HG03558 (cell line): ENCODE measurements around the gene CT45A2.
"Not testable (repeated sequence)": the region's sequence is repeated elsewhere in the genome, so short reads cannot be mapped to it uniquely, and the experiment has no call there.

ENCODE experiments used
- ATAC-seq: cut with Tn5 transposase; IDR thresholded peaks from one replicate; pipeline ENCODE4 v1.9.1; 2021; ENCODE audit warnings: moderate number of reproducible peaks; ENCODE audit not compliant: unreplicated experiment; ENCODE audit errors: extremely low read depth

Gene CT45A2, protein sequence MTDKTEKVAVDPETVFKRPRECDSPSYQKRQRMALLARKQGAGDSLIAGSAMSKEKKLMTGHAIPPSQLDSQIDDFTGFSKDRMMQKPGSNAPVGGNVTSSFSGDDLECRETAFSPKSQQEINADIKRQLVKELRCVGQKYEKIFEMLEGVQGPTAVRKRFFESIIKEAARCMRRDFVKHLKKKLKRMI

DNA sequence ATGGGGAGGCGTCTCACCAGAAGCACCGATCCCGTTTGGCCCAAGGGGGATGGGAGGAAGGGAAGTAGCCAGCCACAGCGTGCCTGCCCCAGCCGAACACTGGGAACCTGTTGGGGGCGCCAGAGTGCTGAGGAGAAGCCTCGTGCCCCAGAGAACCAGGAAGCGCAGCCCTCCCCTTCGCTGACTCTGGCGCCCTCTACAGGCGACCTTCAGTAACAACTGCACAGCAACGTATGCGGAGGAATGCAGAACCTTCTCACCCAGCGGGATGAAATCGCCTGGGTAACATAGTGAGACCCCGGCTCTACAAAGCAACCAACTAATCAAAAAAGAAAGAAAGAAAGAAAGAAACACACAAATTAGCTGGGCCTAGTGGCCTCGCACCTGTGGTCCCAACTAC, at the start of gene CT45A2:
Gene CT45A2, minus strand, starts transcription at position 101 of the 400 bp plus-strand sequence. CDS start 3,747 bp downstream, outside the sequence.
- not testable (repeated sequence) for ATAC-seq

DNA sequence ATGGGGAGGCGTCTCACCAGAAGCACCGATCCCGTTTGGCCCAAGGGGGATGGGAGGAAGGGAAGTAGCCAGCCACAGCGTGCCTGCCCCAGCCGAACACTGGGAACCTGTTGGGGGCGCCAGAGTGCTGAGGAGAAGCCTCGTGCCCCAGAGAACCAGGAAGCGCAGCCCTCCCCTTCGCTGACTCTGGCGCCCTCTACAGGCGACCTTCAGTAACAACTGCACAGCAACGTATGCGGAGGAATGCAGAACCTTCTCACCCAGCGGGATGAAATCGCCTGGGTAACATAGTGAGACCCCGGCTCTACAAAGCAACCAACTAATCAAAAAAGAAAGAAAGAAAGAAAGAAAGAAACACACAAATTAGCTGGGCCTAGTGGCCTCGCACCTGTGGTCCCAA, 34.6 kb upstream of the CT45A2 start, which contains the start of gene CT45A8:
Gene CT45A8, minus strand, starts transcription at position 101 of the 400 bp plus-strand sequence. CDS start 3,755 bp downstream, outside the sequence.
- not testable (repeated sequence) for ATAC-seq

DNA sequence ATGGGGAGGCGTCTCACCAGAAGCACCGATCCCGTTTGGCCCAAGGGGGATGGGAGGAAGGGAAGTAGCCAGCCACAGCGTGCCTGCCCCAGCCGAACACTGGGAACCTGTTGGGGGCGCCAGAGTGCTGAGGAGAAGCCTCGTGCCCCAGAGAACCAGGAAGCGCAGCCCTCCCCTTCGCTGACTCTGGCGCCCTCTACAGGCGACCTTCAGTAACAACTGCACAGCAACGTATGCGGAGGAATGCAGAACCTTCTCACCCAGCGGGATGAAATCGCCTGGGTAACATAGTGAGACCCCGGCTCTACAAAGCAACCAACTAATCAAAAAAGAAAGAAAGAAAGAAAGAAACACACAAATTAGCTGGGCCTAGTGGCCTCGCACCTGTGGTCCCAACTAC, 17.4 kb upstream of the CT45A2 start, which contains the start of gene CT45A7:
Gene CT45A7, minus strand, starts transcription at position 101 of the 400 bp plus-strand sequence. CDS start 3,747 bp downstream, outside the sequence.
- not testable (repeated sequence) for ATAC-seq

DNA sequence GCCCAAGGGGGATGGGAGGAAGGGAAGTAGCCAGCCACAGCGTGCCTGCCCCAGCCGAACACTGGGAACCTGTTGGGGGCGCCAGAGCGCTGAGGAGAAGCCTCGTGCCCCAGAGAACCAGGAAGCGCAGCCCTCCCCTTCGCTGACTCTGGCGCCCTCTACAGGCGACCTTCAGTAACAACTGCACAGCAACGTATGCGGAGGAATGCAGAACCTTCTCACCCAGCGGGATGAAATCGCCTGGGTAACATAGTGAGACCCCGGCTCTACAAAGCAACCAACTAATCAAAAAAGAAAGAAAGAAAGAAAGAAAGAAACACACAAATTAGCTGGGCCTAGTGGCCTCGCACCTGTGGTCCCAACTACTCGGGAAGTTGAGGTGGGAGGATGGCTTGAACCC, 17.1 kb downstream of the CT45A2 start, which contains the start of gene CT45A6:
Gene CT45A6, minus strand, starts transcription at position 101 of the 400 bp plus-strand sequence. CDS start 3,794 bp downstream, outside the sequence.
- not testable (repeated sequence) for ATAC-seq

DNA sequence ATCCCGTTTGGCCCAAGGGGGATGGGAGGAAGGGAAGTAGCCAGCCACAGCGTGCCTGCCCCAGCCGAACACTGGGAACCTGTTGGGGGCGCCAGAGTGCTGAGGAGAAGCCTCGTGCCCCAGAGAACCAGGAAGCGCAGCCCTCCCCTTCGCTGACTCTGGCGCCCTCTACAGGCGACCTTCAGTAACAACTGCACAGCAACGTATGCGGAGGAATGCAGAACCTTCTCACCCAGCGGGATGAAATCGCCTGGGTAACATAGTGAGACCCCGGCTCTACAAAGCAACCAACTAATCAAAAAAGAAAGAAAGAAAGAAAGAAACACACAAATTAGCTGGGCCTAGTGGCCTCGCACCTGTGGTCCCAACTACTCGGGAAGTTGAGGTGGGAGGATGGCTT, 34.4 kb downstream of the CT45A2 start, which contains the start of gene CT45A5:
Gene CT45A5, minus strand, starts transcription at position 101 of the 400 bp plus-strand sequence. CDS start 3,774 bp downstream, outside the sequence.
- ATAC-seq = not testable (repeated sequence)

DNA sequence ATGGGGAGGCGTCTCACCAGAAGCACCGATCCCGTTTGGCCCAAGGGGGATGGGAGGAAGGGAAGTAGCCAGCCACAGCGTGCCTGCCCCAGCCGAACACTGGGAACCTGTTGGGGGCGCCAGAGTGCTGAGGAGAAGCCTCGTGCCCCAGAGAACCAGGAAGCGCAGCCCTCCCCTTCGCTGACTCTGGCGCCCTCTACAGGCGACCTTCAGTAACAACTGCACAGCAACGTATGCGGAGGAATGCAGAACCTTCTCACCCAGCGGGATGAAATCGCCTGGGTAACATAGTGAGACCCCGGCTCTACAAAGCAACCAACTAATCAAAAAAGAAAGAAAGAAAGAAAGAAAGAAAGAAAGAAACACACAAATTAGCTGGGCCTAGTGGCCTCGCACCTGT, 51.7 kb downstream of the CT45A2 start, which contains the start of gene CT45A3:
Gene CT45A3, minus strand, starts transcription at position 101 of the 400 bp plus-strand sequence. CDS start 3,747 bp downstream, outside the sequence.
- not testable (repeated sequence) for ATAC-seq
